ENCODE measurements around the gene PJA2. TPM values are rescaled to one million over a fixed set of nuclear protein-coding genes. Genes with fewer than 3 reads are reported as not detected.

The PJA2 gene
- total RNA-seq, 4 donors from 2014 or later: 160 to 297 (median 181) TPM

DNA sequence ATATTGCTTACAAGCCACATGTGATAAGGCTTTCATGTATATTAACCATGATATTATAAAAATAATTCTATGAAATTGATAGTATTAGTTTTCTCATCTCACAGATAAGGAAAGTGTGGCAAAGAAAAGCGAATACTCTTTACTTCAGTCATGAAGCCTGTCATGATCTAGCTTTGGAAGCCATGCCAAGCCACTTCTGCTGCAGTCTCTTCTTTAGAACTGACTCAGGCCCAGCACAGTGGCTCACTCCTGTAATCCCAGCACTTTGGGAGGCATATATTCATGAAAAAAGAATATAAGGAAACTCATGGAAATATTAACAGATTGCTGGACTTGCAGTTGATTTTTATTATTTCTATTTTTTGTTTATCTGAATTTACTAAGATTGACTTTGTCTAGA, 42.9 kb upstream of the PJA2 start:
- no peak for ATAC-seq
- no peak for TF ChIP-seq POLR2AphosphoS5 (IDR thresholded peaks at IDR 0.05)
- TF ChIP-seq POLR2A (IDR thresholded peaks at IDR 0.05): no peak
- TF ChIP-seq CTCF (IDR thresholded peaks at IDR 0.05): no peak
- no peak for TF ChIP-seq EP300 (IDR thresholded peaks at IDR 0.05)
- Histone ChIP-seq H3K27ac (no peak overlapping the region), H3K27me3 (no peaks in the 10 kb centered on the region), H3K9me3 (peaks cover 0 to 5% (median 0%) of the 10 kb centered on the region in 3 donors), H3K4me1 (peaks cover 12 to 34% (median 20%) of the 10 kb centered on the region in 3 donors), H3K4me3 (no peak overlapping the region), H3K36me3 (no peaks in the 10 kb centered on the region)
- WGBS, 2 donors (ENCODE audit: low coverage in 1 of 2): 85 to 86% methylated on average over 1 of the region's 1 CpG

- no peaks in the 10 kb centered on the region for H3K9me3 ChIP-seq
- no peak for ATAC-seq
Observed at GRCh38 chr5:109451146-109451545, 41.4 kb upstream of the PJA2 start.

GRCh38 chr5:109450129-109450877, 40.5 kb upstream of the PJA2 start:
- no peak overlapping the region for H3K27ac ChIP-seq
- TF ChIP-seq POLR2A (IDR thresholded peaks at IDR 0.05): no peak
- TF ChIP-seq CTCF (IDR thresholded peaks at IDR 0.05): no peak
- no peak for TF ChIP-seq EP300 (IDR thresholded peaks at IDR 0.05)
- TF ChIP-seq POLR2AphosphoS5 (IDR thresholded peaks at IDR 0.05): no peak
- whole genome bisulfite sequencing, 2 donors (ENCODE audit: low coverage in 1 of 2): 82 to 87% methylated on average over 4 to 8 of the region's 12 CpGs
- no peak for ATAC-seq
- no peaks in the 10 kb centered on the region for H3K36me3 ChIP-seq
- H3K4me3 ChIP-seq: no peak overlapping the region
- H3K27me3 ChIP-seq: no peaks in the 10 kb centered on the region
- H3K9me3 ChIP-seq: no peaks in the 10 kb centered on the region
- peaks cover 11 to 23% (median 13%) of the 10 kb centered on the region in 3 donors for H3K4me1 ChIP-seq

More at GRCh38 chr5:109451146-109451545, 41.4 kb upstream of the PJA2 start:
- no peaks in the 10 kb centered on the region for H3K36me3 ChIP-seq
- WGBS, 2 donors (ENCODE audit: low coverage in 1 of 2): 36% methylated on average over 1 of the region's 1 CpG; no CpG with 5 or more reads in 1 of the 2 donors
- H3K4me3 ChIP-seq: no peak overlapping the region
- peaks cover 12 to 31% (median 20%) of the 10 kb centered on the region in 3 donors for H3K4me1 ChIP-seq
- no peak overlapping the region for H3K27ac ChIP-seq
- no peaks in the 10 kb centered on the region for H3K27me3 ChIP-seq
- TF ChIP-seq POLR2AphosphoS5 (IDR thresholded peaks at IDR 0.05) (no peak), EP300 (IDR thresholded peaks at IDR 0.05) (no peak), CTCF (IDR thresholded peaks at IDR 0.05) (no peak), POLR2A (IDR thresholded peaks at IDR 0.05) (no peak)

DNA sequence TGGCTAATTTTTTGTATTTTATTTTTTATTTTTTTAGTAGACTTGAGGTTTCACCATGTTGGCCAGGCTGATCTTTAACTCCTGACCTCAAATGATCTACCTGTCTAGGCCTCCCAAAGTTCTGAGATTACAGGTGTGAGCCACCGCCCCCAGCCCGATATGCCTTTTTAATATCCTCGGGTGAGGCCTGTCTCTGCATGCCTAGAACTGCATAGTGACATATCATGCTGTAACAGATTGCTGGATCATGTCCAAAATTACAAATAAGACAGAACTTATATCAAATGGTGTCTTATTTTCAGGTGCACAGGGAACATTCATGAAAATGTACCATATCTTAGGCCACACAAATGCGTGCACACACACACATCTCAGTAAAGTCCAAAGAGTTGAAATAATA, 39.1 kb upstream of the PJA2 start:
- WGBS, 2 donors (ENCODE audit: low coverage in 1 of 2): 86 to 100% methylated on average over 1 to 4 of the region's 4 CpGs
- Histone ChIP-seq H3K27ac (no peak overlapping the region), H3K36me3 (no peaks in the 10 kb centered on the region), H3K4me3 (no peak overlapping the region), H3K27me3 (no peaks in the 10 kb centered on the region), H3K4me1 (peaks cover 0 to 9% (median under 1%) of the 10 kb centered on the region in 3 donors), H3K9me3 (no peaks in the 10 kb centered on the region)
- TF ChIP-seq CTCF (IDR thresholded peaks at IDR 0.05) (no peak), POLR2AphosphoS5 (IDR thresholded peaks at IDR 0.05) (no peak), POLR2A (IDR thresholded peaks at IDR 0.05) (no peak), EP300 (IDR thresholded peaks at IDR 0.05) (no peak)
- ATAC-seq: no peak

DNA sequence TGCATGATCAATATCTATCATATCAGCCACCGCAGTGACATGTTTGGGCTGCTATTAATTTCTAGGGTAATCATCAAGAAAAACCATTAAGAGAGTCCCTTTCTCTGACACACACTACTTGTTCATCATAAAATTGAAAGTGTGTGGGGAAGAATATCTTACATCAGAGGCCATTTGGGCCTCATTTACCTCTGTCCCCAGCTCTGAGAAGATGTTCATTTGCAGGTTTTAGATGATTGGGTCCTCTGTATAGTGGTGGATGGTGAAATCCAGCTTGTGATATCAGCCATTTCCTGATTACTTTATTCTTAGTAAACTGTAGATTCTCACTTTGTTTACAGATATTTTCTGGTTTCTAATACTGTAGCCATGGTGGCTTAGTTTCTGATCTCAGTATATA, 29.8 kb upstream of the PJA2 start:
- WGBS, 2 donors (ENCODE audit: low coverage in 1 of 2): 79 to 86% methylated on average over 1 of the region's 1 CpG
- H3K4me3 ChIP-seq: no peak overlapping the region
- no peaks in the 10 kb centered on the region for H3K27me3 ChIP-seq
- no peaks in the 10 kb centered on the region for H3K4me1 ChIP-seq
- no peaks in the 10 kb centered on the region for H3K9me3 ChIP-seq
- ATAC-seq: no peak
- no peaks in the 10 kb centered on the region for H3K36me3 ChIP-seq
- no peak overlapping the region for H3K27ac ChIP-seq
- TF ChIP-seq EP300 (IDR thresholded peaks at IDR 0.05) (no peak), CTCF (IDR thresholded peaks at IDR 0.05) (no peak), POLR2AphosphoS5 (IDR thresholded peaks at IDR 0.05) (no peak), POLR2A (IDR thresholded peaks at IDR 0.05) (no peak)

Data from gastroesophageal sphincter (tissue), 4 donors.